PFSK-1 (cell line): ENCODE measurements around the gene LRRC8C.

Experiments used
- FOXP2 ChIP-seq: optimal IDR thresholded peaks from 2 replicates; pipeline ENCODE3; 2011; ENCODE audit warnings: borderline replicate concordance, control low read depth, inconsistent platforms; ENCODE audit not compliant: insufficient read depth; ENCODE audit errors: extremely low read length, extremely low read depth
- POLR2AphosphoS5 ChIP-seq: IDR thresholded peaks from 2 replicates; pipeline ENCODE4 v1.6.1; 2012; ENCODE audit warnings: low read depth, mild to moderate bottlenecking, control low read depth, low read length, moderate library complexity
- SIN3A ChIP-seq: IDR thresholded peaks from 2 replicates; pipeline ENCODE4 v1.6.1; 2012; ENCODE audit warnings: mild to moderate bottlenecking, low read length, moderate library complexity, borderline replicate concordance; ENCODE audit not compliant: insufficient read depth
- TAF1 ChIP-seq: IDR thresholded peaks from 2 replicates; pipeline ENCODE4 v1.6.1; 2012; ENCODE audit warnings: low read length, control low read depth, borderline replicate concordance; ENCODE audit not compliant: insufficient read depth
- TF ChIP-seq, protein P1 (sequence below), 2 experiments: IDR thresholded peaks; 2 replicates each; pipeline versions ENCODE4 v1.6.1 to v1.8.0; 2011 to 2012; ENCODE audit warnings: low read depth in 2 of 2, low read length in 2 of 2, control low read depth in 1 of 2, inconsistent platforms in 1 of 2, mild to moderate bottlenecking in 1 of 2, moderate library complexity in 1 of 2; ENCODE audit not compliant: insufficient read depth in 1 of 2

The LRRC8C gene

GRCh38 chr1:89629146-89629545 lies 3.8 kb upstream of the LRRC8C start:
- TF ChIP-seq SIN3A = no peak
- no peak for TF ChIP-seq TAF1
- TF ChIP-seq, protein P1, sequence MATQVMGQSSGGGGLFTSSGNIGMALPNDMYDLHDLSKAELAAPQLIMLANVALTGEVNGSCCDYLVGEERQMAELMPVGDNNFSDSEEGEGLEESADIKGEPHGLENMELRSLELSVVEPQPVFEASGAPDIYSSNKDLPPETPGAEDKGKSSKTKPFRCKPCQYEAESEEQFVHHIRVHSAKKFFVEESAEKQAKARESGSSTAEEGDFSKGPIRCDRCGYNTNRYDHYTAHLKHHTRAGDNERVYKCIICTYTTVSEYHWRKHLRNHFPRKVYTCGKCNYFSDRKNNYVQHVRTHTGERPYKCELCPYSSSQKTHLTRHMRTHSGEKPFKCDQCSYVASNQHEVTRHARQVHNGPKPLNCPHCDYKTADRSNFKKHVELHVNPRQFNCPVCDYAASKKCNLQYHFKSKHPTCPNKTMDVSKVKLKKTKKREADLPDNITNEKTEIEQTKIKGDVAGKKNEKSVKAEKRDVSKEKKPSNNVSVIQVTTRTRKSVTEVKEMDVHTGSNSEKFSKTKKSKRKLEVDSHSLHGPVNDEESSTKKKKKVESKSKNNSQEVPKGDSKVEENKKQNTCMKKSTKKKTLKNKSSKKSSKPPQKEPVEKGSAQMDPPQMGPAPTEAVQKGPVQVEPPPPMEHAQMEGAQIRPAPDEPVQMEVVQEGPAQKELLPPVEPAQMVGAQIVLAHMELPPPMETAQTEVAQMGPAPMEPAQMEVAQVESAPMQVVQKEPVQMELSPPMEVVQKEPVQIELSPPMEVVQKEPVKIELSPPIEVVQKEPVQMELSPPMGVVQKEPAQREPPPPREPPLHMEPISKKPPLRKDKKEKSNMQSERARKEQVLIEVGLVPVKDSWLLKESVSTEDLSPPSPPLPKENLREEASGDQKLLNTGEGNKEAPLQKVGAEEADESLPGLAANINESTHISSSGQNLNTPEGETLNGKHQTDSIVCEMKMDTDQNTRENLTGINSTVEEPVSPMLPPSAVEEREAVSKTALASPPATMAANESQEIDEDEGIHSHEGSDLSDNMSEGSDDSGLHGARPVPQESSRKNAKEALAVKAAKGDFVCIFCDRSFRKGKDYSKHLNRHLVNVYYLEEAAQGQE (IDR thresholded peaks at IDR 0.05; ENCODE audit: insufficient read depth in 1 of 2, low read depth in 2 of 2, low read length in 2 of 2) = no peak
- no peak for TF ChIP-seq FOXP2
- no peak for TF ChIP-seq POLR2AphosphoS5

- TF ChIP-seq POLR2AphosphoS5 (no peak), TAF1 (no peak), SIN3A (no peak), FOXP2 (no peak)
- TF ChIP-seq, protein P1 (IDR thresholded peaks at IDR 0.05; ENCODE audit: insufficient read depth in 1 of 2, low read depth in 2 of 2, low read length in 2 of 2) = no peak
These were observed 2.9 kb upstream of the LRRC8C start for GRCh38 chr1:89630048-89630447.

GRCh38 chr1:89631816-89632656 lies 884 bp upstream of the LRRC8C start:
- TF ChIP-seq, protein P1 (IDR thresholded peaks at IDR 0.05; ENCODE audit: insufficient read depth in 1 of 2, low read depth in 2 of 2, low read length in 2 of 2) = no peak
- TF ChIP-seq POLR2AphosphoS5 (no peak), TAF1 (no peak), SIN3A (no peak), FOXP2 (no peak)

- no peak for TF ChIP-seq TAF1
- no peak for TF ChIP-seq POLR2AphosphoS5
- TF ChIP-seq SIN3A = no peak
These were observed 404 bp downstream of the LRRC8C start for GRCh38 chr1:89633248-89633799.

DNA sequence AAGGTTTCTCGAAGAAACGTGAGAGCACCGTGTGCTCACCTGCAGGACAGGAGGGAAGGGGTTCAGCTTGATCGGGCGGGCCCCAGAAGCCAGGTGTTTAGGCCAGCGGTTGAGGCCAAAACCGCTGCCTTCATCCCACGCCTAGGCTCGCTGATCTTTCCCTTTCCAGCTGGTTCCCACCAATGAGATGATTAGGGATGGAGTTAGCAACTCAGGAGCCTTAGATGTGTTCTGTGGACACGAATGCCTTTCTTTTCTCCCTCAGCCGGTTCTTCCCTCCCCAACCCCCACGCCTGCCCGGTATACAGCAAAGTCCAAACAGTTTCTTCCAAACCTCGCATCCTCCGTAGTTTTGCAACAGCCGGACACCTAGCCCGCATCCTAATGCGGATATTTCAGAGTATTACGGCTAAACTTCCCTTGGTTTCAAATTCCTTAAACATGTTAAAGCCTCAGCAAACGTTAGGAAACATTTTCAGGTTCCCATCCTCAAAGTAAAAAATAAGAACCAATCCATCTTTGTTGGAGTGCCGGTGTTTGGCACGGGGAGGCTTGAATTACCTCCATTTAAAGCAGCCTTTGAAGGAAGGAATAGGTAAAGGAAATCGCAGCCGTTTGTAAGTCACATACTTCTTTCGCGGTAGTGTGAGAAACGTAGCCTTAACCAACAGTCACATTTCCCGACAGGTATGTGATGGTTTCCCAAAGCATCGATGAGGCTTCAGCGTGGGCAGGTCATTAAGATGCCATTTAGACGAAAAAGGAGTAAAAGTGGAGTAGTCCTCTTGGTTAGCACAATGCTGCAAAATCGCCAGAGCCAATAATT lies 1.1 kb downstream of the LRRC8C start:
- no peak for TF ChIP-seq POLR2AphosphoS5
- no peak for TF ChIP-seq FOXP2
- TF ChIP-seq SIN3A = no peak
- TF ChIP-seq TAF1 = no peak
- TF ChIP-seq, protein P1 (IDR thresholded peaks at IDR 0.05; ENCODE audit: insufficient read depth in 1 of 2, low read depth in 2 of 2, low read length in 2 of 2) = no peak
